NCI-H226 (cell line): ENCODE data around the gene SFXN5.
"Not testable (repeated sequence)": the region's sequence is repeated elsewhere in the genome, so short reads cannot be mapped to it uniquely, and the experiment has no call there.

Experiments used
- DNase-seq: peaks from one replicate; pipeline ENCODE4 v3.0.0-alpha.2; 2015

SFXN5 gene

GRCh38 chr2:73076701-73077423 is 5.3 kb upstream of the SFXN5 start:
- no peak for DNase-seq

- DNase-seq = no peak
Measured at GRCh38 chr2:73075477-73076373, 4.2 kb upstream of the SFXN5 start.

GRCh38 chr2:73074110-73075069 is 2.9 kb upstream of the SFXN5 start:
- DNase-seq = no peak

- DNase-seq = no peak
Measured at GRCh38 chr2:73072416-73072815, 904 bp upstream of the SFXN5 start.

- DNase-seq = no peak
Measured at GRCh38 chr2:73072129-73072395, 550 bp upstream of the SFXN5 start.

GRCh38 chr2:73070643-73071359 is 711 bp downstream of the SFXN5 start:
- DNase-seq = no peak

- no peak for DNase-seq
Measured at GRCh38 chr2:73069855-73070642, 1.5 kb downstream of the SFXN5 start.

GRCh38 chr2:73069041-73069854 is 2.3 kb downstream of the SFXN5 start:
- no peak for DNase-seq

GRCh38 chr2:73068147-73068546 is 3.4 kb downstream of the SFXN5 start:
- DNase-seq = no peak

GRCh38 chr2:73067043-73067442 is 4.5 kb downstream of the SFXN5 start:
- DNase-seq = no peak

- not testable (repeated sequence) for DNase-seq
Measured at GRCh38 chr2:73065070-73065469, 6.4 kb downstream of the SFXN5 start.

GRCh38 chr2:73063909-73064875 is 7.3 kb downstream of the SFXN5 start:
- peak; percentile 76 for DNase-seq

- DNase-seq = no peak
Measured at GRCh38 chr2:73063472-73063871, 8.0 kb downstream of the SFXN5 start.

GRCh38 chr2:73059106-73059505 is 12.4 kb downstream of the SFXN5 start:
- DNase-seq = no peak

GRCh38 chr2:73054980-73055379 is 16.5 kb downstream of the SFXN5 start:
- DNase-seq = no peak

- no peak for DNase-seq
Measured at GRCh38 chr2:73053316-73054114, 18.0 kb downstream of the SFXN5 start.

- DNase-seq = no peak
Measured at GRCh38 chr2:73050121-73050545, 21.4 kb downstream of the SFXN5 start.
